ENCODE results near the gene ADGRG3.

GRCh38 chr16:57658878-57659674, 9.0 kb upstream of the ADGRG3 start:
- TF ChIP-seq CTCF (conservative IDR thresholded peaks at IDR 0.05), result no peak
- TF ChIP-seq EZH2 (IDR thresholded peaks at IDR 0.05; ENCODE audit: low read depth), result no peak

All from PC-9 (cell line).